WI38 (cell line): ENCODE results near the gene NFIC.

ENCODE experiments used
- H3K4me3 ChIP-seq: 2 replicates; pipeline ENCODE4 v1.5.1; 2011; ENCODE audit warnings: low read depth, mild to moderate bottlenecking, control low read depth, low read length
- TF ChIP-seq, protein P1 (sequence below): IDR thresholded peaks from 2 replicates; pipeline ENCODE4 v1.5.1; 2012; ENCODE audit warnings: low read depth, mild to moderate bottlenecking, control low read depth, low read length

Gene NFIC

DNA sequence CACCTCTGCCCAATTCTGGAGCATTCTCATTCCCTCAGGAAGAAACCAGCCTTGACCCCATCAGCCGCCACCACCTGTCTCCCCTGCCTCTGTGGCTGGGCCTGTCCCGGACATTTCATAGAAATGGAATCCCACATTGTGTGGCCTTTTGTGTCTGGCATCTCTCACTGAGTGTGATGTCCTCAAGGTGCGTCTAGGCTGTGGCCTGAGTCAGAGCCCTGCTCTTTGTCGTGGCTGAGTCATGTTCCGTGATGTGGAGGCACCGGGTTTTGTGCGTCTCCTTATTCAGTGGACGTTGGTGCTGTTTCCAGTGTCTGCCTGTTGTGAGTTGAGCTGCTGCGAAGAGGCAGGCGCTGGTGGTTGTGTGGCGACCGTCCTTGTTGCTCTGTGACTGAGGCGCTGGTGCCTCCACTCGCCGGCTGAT lies 143.2 kb downstream of the NFIC start:
- H3K4me3 ChIP-seq = no peak overlapping the region
- TF ChIP-seq, protein P1, sequence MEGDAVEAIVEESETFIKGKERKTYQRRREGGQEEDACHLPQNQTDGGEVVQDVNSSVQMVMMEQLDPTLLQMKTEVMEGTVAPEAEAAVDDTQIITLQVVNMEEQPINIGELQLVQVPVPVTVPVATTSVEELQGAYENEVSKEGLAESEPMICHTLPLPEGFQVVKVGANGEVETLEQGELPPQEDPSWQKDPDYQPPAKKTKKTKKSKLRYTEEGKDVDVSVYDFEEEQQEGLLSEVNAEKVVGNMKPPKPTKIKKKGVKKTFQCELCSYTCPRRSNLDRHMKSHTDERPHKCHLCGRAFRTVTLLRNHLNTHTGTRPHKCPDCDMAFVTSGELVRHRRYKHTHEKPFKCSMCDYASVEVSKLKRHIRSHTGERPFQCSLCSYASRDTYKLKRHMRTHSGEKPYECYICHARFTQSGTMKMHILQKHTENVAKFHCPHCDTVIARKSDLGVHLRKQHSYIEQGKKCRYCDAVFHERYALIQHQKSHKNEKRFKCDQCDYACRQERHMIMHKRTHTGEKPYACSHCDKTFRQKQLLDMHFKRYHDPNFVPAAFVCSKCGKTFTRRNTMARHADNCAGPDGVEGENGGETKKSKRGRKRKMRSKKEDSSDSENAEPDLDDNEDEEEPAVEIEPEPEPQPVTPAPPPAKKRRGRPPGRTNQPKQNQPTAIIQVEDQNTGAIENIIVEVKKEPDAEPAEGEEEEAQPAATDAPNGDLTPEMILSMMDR = no peak

DNA sequence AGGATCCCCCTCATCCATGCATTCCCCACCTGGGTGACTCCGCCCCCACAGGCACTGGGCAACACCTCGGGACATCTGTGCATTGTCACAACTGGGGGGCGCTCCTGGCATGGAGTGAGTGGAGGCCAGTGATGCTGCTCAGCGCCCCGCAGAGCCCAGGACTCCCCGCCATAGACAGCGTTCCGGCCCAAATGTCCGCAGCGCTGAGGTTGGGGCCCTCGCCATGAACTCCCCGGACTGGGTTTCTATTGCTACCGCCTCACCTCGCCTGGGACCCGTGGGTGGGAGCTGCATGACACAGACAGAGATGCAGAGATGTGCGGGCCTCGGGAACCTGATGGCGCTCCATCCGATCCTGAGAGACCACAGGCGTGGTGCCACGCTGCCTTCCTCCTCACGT lies 144.3 kb downstream of the NFIC start:
- H3K4me3 ChIP-seq = no peak overlapping the region
- TF ChIP-seq, protein P1 = no peak

DNA sequence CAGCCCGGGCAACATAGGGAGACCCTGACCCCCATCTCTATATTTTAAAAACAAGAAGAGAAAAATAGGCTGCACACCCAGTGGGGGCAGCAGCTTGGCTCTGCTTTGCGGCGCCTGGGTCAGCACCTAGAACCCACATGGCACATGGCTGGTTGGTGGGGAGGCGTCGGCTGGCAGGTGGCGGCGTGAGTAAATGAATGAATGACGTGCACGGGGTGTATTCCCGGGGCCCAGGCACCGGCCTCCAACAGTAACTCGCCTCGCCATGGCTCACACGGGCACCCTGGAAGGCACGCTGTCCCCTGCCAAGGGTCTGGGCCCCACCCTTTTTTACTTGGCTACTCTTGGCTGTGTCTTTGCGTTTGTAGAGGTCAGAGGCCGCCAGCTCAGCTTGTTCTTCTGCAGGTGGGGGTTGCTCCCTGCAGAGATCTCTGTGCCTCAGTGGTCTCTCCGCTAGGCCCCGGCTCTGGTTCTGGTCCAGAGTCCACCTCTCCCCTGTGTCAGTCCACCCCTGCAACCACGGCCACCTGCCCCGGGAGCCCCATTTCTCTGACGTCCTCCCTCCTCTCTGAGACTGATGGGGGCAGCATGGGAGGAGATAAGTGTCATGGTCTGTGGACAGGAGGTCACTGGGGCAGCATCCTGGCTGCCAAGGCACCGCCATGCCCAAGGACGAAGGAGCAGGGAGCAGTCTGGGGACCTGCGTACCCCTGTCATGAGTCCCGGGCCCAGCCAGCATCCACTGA lies 145.3 kb downstream of the NFIC start:
- no peak overlapping the region for H3K4me3 ChIP-seq
- TF ChIP-seq, protein P1 = no peak

DNA sequence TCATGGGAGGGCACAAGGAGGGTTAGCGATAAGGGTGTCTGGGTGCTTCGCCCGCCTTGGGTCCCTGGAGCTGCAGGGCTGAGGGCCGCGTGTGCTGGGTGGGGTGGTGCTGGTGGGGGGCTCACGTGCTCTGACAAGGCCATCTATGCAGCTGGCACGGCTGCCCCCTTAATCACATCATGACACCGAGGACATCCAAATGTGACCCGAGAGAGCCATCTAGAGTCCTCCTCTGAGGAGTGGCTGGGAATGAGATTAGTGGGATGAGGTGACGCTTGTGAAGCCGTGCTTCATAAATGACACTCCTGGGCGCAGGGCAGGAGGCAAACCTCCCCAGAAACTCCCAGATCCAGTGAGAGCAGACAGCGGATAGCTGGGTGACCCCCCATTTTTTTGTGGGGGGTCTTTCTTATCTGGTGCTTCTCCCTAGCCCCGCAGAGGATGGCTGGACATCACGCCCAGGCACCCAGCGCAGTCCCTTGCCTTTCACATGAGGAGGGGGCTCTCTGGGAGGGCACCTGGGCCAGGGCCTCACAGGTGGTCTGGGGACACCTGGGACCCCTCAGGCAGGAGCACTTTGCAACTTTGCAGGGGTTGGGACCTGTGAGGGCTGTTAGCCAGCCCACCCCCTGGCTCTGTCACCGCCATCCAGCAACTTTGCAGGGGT lies 146.3 kb downstream of the NFIC start:
- H3K4me3 ChIP-seq = no peak overlapping the region
- TF ChIP-seq, protein P1 = no peak

DNA sequence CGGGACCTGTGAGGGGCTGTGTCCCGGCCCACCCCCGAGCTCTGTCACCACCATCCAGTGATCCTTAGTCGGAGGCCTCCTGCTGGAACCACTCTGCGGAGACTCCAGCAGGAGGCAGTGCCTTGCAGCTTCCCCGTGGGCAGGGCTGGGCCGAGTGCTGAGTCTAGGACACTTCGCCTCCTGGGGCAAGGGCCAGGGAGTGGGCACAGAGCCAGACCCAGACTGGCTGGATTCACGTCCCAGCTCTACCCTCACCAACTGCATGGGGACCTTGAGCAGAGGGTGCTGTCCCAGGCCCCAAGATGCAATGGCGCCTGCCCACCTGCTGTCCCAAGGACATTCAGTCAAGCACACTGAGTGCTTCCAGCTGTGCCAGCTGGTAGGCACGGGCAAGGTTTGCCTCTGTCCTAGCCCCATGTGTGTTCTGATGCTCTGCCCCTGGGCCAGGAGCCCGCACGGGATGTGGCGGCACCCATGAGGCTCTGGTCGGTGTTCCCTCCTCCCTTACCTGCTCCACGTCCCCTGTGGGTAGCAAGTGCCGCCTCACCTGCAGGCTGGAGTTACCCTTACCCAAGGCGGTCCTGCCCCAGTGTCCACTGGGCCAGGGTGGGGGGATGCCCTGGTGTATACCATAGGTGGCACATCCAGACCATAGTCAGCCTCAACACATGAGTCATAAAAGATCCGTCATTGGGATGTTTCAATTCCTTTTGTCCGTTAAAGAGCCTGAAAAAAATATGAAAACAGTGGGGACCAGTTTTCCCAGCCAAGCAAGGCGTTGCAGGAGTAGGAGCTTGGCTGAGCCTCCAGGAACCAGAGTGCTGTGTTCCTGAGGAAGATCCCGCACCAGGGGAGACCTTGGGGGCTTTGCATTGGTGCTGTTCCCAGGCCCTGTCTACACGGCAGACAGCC lies 147.1 kb downstream of the NFIC start:
- TF ChIP-seq, protein P1 = no peak
- no peak overlapping the region for H3K4me3 ChIP-seq

DNA sequence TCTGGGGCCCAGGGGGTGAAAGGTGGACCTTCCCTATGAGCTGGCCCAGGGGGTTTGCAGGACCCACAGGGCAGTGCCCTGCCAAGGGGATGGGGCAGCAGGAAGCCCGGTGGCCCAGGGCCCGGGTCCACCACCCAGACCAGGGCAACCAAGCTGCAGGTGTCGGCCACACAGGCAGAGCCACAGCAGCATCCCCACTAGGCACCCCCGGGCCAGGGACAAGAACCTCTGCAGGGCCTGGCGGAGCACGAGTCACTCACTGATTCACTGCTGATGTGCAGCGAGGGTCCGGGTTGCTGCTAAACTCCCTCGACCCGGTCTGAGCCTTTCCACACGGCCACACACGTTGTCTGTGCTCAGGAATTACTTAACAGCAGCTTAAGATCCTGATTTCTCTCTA lies 148.5 kb downstream of the NFIC start:
- no peak overlapping the region for H3K4me3 ChIP-seq
- TF ChIP-seq, protein P1 = no peak
